Measurements from ENCODE around the gene HNRNPA0. TPM values are rescaled to one million over a fixed set of nuclear protein-coding genes. Genes with fewer than 3 reads are reported as not detected.
A peak's percentile ranks its signal among the peaks of the same experiment; 100 is the strongest.

The HNRNPA0 gene
- total RNA-seq, 2 donors from 2014 or later = 26.9 to 31.0 TPM

DNA sequence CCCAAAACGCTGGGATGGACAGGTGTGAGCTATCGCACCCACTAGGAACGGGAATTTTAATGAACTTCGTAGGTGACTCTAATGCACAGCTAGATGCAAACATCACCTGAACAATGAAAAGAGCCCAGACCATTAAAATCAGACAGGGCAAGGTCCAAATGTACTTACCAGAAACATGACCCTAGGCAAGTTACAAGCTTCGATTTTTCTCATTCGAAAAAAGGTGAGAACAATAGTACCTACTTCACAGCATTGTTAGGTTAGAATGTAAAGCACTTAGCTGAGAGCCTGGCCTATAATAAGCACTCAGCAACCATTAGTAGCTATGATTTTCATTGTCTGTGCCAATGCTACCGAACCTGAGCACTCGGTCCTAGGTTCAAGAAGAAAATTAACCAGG lies 12.4 kb downstream of the HNRNPA0 start:
- no peaks in the 10 kb centered on the region for H3K9me3 ChIP-seq
- no peaks in the 10 kb centered on the region for H3K36me3 ChIP-seq
- no peaks in the 10 kb centered on the region for H3K4me1 ChIP-seq
- no peak overlapping the region for H3K27ac ChIP-seq
- intact Hi-C loops (cut with DNase I) = loop anchor here (2.0 to 10.0 kb wide), 2 partner anchors 81 to 117 kb away; no protein-coding TSS in a partner anchor
- no peaks in the 10 kb centered on the region for H3K27me3 ChIP-seq
- H3K4me3 ChIP-seq = no peak overlapping the region
- TF ChIP-seq, protein P1, sequence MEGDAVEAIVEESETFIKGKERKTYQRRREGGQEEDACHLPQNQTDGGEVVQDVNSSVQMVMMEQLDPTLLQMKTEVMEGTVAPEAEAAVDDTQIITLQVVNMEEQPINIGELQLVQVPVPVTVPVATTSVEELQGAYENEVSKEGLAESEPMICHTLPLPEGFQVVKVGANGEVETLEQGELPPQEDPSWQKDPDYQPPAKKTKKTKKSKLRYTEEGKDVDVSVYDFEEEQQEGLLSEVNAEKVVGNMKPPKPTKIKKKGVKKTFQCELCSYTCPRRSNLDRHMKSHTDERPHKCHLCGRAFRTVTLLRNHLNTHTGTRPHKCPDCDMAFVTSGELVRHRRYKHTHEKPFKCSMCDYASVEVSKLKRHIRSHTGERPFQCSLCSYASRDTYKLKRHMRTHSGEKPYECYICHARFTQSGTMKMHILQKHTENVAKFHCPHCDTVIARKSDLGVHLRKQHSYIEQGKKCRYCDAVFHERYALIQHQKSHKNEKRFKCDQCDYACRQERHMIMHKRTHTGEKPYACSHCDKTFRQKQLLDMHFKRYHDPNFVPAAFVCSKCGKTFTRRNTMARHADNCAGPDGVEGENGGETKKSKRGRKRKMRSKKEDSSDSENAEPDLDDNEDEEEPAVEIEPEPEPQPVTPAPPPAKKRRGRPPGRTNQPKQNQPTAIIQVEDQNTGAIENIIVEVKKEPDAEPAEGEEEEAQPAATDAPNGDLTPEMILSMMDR (IDR thresholded peaks at IDR 0.05) = no peak
- H3K9ac ChIP-seq (ENCODE audit: low read depth in 2 of 2, low read length in 2 of 2) = no peak overlapping the region
- DNase-seq = no peak

DNA sequence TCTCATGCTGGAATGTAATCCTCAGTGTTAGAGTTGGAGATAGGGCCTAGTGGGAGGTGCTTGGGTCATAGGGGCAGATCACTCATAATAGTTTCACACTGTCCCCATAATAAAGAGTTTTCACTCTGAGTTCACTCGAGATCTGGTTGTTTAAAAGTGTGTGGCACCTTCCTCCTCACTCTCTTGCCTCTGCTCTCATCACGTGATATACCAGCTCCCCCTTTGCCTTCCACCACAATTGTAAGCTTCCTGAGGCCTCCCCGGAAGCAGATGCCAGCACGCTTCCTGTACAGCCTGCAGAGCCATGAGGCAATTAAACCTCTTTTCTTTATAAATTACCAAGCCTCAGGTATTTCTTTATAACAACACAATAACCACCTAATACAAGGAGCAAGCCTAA lies 14.4 kb downstream of the HNRNPA0 start:
- no peak overlapping the region for H3K4me3 ChIP-seq
- H3K4me1 ChIP-seq = no peaks in the 10 kb centered on the region
- intact Hi-C loops (cut with DNase I) = loop anchor here (10.0 kb wide), 1 partner anchor 115 kb away; no protein-coding TSS in a partner anchor
- no peak overlapping the region for H3K9ac ChIP-seq (ENCODE audit: low read depth in 2 of 2, low read length in 2 of 2)
- no peaks in the 10 kb centered on the region for H3K36me3 ChIP-seq
- H3K27ac ChIP-seq = no peak overlapping the region
- no peak for DNase-seq
- no peaks in the 10 kb centered on the region for H3K9me3 ChIP-seq
- H3K27me3 ChIP-seq = no peaks in the 10 kb centered on the region
- TF ChIP-seq, protein P1 (IDR thresholded peaks at IDR 0.05) = no peak

DNA sequence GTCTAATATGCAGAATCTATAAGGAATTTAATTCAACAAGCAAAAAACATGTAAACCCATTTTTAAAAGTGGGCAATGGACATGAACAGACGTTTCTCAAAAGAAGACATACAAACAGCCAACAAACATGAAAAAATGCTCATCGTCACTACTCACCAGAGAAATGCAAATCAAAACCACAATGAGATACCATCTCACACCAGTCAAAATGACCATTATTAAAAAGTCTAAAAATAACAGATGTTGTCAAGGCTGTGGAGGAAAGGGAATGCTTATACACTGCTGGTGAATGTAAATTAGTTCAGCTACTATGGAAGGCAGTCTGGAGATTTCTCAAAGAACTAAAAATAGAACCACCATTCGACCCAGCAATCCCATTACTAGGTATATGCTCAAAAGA lies 15.2 kb downstream of the HNRNPA0 start:
- H3K9me3 ChIP-seq = no peaks in the 10 kb centered on the region
- H3K9ac ChIP-seq (ENCODE audit: low read depth in 2 of 2, low read length in 2 of 2) = no peak overlapping the region
- H3K4me1 ChIP-seq = no peaks in the 10 kb centered on the region
- no peak for DNase-seq
- no peaks in the 10 kb centered on the region for H3K36me3 ChIP-seq
- no peaks in the 10 kb centered on the region for H3K27me3 ChIP-seq
- no peak overlapping the region for H3K4me3 ChIP-seq
- no peak overlapping the region for H3K27ac ChIP-seq
- intact Hi-C loops (cut with DNase I) = no loop called here
- TF ChIP-seq, protein P1 (IDR thresholded peaks at IDR 0.05) = no peak

DNA sequence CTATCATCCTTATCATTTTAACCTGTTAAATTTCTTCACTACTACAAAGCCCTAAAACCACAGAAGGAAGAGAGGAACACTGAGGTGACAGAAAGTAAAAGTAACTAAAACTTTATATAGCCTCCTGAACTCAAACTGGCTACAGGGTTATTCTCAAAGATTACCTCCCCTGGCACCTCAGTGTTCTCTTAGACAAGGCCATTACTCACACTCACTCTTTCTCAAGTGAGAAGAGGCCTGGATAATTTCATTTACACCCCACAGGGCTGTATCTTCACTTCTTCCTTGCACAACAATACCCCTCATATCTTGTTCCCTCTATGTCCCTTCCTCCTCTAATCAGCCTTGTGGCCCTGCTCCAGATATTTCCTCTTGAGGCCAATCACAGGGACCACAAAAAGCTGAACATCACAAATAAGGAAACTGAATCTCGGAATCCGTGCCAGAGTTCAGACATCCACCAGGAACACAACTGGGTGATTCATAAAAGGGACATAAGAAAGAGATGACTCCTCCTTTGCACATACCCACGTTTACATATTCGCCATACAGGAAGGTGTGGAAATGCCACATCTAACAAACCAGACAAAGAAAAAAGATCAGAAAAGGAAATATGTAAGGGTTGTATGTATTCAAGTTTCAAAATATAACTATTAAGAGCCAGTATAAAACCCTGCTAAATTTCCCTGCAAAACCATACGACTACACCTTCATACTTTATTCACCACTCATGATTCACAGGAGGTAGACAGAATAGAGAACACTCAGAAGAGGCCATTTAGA lies 16.6 kb downstream of the HNRNPA0 start:
- H3K9me3 ChIP-seq = no peaks in the 10 kb centered on the region
- H3K27ac ChIP-seq = peak overlapping the region; percentile 42
- H3K4me1 ChIP-seq = no peaks in the 10 kb centered on the region
- peak; percentile 63 for DNase-seq
- intact Hi-C loops (cut with DNase I) = no loop called here
- no peak overlapping the region for H3K4me3 ChIP-seq
- no peaks in the 10 kb centered on the region for H3K27me3 ChIP-seq
- TF ChIP-seq, protein P1 (IDR thresholded peaks at IDR 0.05) = no peak
- H3K36me3 ChIP-seq = no peaks in the 10 kb centered on the region
- H3K9ac ChIP-seq (ENCODE audit: low read depth in 2 of 2, low read length in 2 of 2) = no peak overlapping the region

DNA sequence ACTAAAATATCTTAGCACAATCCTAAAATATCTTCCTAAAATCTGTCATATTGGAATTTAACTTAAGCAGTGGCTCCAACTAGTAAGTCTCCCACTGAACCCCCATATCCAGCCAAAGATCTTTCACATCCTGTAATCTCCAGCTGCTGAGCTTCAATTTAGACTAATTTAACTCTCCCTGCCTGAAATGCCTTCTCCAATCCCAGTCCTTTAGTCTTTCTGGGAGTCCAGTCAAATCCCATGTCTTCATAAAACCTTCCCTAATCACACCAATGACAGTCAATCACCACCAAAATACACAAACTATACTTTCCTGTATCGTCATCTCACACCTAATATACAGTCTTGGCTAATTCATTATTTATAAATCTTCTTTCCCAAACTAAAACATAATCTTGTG lies 17.7 kb downstream of the HNRNPA0 start:
- Histone ChIP-seq H3K27me3 (no peaks in the 10 kb centered on the region), H3K9ac (ENCODE audit: low read depth in 2 of 2, low read length in 2 of 2) (peak overlapping the region in 1 of 2 donors; percentile 52), H3K4me1 (no peaks in the 10 kb centered on the region), H3K27ac (peak overlapping the region; percentile 52), H3K36me3 (no peaks in the 10 kb centered on the region), H3K4me3 (no peak overlapping the region), H3K9me3 (no peaks in the 10 kb centered on the region)
- intact Hi-C loops (cut with DNase I) = no loop called here
- TF ChIP-seq, protein P1 (IDR thresholded peaks at IDR 0.05) = no peak
- DNase-seq = no peak
